GM23338 (cell line): ENCODE results near the gene MYLK4.

Experiments
- ETS1 ChIP-seq: IDR thresholded peaks from 2 replicates; pipeline ENCODE4 v1.6.1; 2016; ENCODE audit warnings: antibody characterized with exemption
- EZH2 ChIP-seq: fragments of 200-600 bp; sonication (generic); IDR thresholded peaks from one replicate; pipeline ENCODE4 v1.8.0; 2017; ENCODE audit warnings: antibody characterized with exemption, mild to moderate bottlenecking, low read depth; ENCODE audit not compliant: unreplicated experiment
- EZH2phosphoT487 ChIP-seq: fragments of 200-600 bp; sonication (generic); IDR thresholded peaks from one replicate; pipeline ENCODE4 v1.8.1; 2018; ENCODE audit warnings: antibody characterized with exemption; ENCODE audit not compliant: unreplicated experiment
- JUNB ChIP-seq: IDR thresholded peaks from one replicate; pipeline ENCODE4 v1.6.1; 2016; ENCODE audit warnings: antibody characterized with exemption; ENCODE audit not compliant: unreplicated experiment
- POLR2AphosphoS5 ChIP-seq: IDR thresholded peaks from 2 replicates; pipeline ENCODE4 v1.6.1; 2016; ENCODE audit warnings: antibody characterized with exemption, low read depth
- ZNF114 ChIP-seq: fragments of 250-450 bp; sonication (Bioruptor Pico); IDR thresholded peaks from 2 replicates; pipeline ENCODE4 v1.5.0; 2020; ENCODE audit warnings: mild to moderate bottlenecking, moderate library complexity
- TF ChIP-seq, protein P1 (sequence below), 2 experiments: fragments of 200-600 bp in 1 of 2; sonication (generic) in 1 of 2; conservative IDR thresholded peaks; 2 replicates each; pipeline versions ENCODE4 v1.5.1 to v1.6.1; 2016 to 2017; ENCODE audit warnings: antibody characterized with exemption in 2 of 2, low read depth in 2 of 2, mild to moderate bottlenecking in 2 of 2, moderate library complexity in 1 of 2

- TF ChIP-seq JUNB: no peak
- TF ChIP-seq, protein P1, sequence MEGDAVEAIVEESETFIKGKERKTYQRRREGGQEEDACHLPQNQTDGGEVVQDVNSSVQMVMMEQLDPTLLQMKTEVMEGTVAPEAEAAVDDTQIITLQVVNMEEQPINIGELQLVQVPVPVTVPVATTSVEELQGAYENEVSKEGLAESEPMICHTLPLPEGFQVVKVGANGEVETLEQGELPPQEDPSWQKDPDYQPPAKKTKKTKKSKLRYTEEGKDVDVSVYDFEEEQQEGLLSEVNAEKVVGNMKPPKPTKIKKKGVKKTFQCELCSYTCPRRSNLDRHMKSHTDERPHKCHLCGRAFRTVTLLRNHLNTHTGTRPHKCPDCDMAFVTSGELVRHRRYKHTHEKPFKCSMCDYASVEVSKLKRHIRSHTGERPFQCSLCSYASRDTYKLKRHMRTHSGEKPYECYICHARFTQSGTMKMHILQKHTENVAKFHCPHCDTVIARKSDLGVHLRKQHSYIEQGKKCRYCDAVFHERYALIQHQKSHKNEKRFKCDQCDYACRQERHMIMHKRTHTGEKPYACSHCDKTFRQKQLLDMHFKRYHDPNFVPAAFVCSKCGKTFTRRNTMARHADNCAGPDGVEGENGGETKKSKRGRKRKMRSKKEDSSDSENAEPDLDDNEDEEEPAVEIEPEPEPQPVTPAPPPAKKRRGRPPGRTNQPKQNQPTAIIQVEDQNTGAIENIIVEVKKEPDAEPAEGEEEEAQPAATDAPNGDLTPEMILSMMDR (conservative IDR thresholded peaks at IDR 0.05; ENCODE audit: low read depth in 2 of 2): no peak
- TF ChIP-seq POLR2AphosphoS5: no peak
- TF ChIP-seq ETS1: no peak
- TF ChIP-seq ZNF114 (CRISPR knock-in tag): no peak
- no peak for TF ChIP-seq EZH2
- no peak for TF ChIP-seq EZH2phosphoT487
Measured at GRCh38 chr6:2754911-2755310, 4.2 kb upstream of the MYLK4 start.
